LNCAP (cell line): ENCODE results near the gene TCF25.

Source experiments
- TF ChIP-seq, protein P1 (sequence below): fragments of 450-650 bp; IDR thresholded peaks from 2 replicates; pipeline ENCODE4 v1.5.1; 2017; ENCODE audit warnings: mild to moderate bottlenecking

TCF25 gene, protein sequence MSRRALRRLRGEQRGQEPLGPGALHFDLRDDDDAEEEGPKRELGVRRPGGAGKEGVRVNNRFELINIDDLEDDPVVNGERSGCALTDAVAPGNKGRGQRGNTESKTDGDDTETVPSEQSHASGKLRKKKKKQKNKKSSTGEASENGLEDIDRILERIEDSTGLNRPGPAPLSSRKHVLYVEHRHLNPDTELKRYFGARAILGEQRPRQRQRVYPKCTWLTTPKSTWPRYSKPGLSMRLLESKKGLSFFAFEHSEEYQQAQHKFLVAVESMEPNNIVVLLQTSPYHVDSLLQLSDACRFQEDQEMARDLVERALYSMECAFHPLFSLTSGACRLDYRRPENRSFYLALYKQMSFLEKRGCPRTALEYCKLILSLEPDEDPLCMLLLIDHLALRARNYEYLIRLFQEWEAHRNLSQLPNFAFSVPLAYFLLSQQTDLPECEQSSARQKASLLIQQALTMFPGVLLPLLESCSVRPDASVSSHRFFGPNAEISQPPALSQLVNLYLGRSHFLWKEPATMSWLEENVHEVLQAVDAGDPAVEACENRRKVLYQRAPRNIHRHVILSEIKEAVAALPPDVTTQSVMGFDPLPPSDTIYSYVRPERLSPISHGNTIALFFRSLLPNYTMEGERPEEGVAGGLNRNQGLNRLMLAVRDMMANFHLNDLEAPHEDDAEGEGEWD

DNA sequence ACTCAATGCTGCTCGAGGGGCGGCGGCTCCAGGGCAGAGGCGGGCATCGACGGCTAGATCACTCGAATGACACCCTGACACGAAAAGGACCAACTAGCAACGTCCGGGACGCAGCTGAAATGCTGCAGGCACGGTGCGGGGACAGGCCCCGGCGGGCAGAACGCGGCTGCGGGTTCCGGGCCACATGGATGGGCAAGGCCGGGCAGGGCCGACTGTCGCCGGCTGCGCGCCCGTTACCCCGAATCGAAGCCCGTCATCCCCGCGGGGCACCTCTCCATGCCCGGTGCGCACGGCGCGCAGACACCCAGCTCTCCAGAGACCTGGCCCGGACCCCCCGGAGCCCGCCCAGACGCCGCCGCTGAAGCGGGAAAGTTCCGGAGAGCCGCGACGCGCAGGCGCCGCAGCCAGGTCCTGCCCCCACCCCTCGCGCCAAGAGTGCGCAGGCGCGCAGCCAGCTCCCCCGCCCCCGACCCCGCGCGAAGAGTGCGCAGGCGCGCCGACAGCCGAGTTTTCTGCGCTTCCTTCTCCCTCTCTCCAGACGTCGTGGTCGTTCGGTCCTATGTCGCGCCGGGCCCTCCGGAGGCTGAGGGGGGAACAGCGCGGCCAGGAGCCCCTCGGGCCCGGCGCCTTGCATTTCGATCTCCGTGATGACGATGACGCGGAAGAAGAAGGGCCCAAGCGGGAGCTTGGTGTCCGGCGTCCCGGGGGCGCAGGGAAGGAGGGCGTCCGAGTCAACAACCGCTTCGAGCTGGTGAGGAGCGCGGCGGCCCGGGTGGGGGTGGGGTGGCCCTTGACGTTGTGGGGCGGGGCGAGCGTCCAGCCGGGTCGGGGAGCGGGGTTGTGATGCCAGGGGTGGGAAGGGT is at the start of gene TCF25:
Gene TCF25, plus strand, starts transcription at position 484 of the 863 bp plus-strand sequence. Its CDS starts 76 bp downstream, at position 560.
- TF ChIP-seq, protein P1, sequence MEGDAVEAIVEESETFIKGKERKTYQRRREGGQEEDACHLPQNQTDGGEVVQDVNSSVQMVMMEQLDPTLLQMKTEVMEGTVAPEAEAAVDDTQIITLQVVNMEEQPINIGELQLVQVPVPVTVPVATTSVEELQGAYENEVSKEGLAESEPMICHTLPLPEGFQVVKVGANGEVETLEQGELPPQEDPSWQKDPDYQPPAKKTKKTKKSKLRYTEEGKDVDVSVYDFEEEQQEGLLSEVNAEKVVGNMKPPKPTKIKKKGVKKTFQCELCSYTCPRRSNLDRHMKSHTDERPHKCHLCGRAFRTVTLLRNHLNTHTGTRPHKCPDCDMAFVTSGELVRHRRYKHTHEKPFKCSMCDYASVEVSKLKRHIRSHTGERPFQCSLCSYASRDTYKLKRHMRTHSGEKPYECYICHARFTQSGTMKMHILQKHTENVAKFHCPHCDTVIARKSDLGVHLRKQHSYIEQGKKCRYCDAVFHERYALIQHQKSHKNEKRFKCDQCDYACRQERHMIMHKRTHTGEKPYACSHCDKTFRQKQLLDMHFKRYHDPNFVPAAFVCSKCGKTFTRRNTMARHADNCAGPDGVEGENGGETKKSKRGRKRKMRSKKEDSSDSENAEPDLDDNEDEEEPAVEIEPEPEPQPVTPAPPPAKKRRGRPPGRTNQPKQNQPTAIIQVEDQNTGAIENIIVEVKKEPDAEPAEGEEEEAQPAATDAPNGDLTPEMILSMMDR, result no peak

DNA sequence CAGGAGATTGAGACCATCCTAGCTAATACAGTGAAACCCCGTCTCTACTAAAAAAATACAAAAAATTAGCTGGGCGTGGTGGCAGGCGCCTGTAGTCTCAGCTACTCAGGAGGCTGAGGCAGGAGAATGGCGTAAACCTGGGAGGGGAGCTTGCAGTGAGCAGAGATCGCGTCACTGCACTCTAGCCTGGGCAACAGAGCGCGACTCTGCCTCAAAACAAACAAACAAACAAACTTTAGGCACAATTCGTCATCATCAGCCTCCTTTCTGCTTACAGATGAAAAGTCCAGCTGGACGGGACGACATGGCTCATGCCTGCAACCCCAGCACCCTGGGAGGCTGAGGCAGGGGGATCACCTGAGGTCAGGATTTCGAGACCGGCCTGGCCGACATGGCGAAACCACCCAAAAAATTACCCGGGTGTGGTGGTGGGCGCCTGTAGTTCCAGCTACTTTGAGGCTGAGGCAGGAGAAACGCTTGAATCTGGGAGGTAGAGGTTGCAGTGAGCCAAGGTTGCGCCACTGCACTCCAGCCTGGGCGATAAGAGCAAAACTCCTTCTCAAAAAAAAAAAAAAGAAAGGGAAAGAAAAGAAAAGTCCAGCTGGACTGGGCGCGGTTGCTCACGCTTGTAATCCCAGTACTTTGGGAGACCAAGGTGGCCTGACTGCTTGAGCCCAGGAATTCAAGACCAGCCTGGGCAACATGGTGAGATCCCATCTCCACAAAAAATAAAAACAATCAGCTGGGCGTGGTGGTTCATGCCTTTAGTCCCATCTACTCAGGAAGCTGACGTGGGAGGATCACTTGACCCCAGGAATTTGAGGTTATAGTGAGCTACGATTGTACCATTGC is 46.6 kb upstream of the TCF25 start:
- TF ChIP-seq, protein P1, result no peak

DNA sequence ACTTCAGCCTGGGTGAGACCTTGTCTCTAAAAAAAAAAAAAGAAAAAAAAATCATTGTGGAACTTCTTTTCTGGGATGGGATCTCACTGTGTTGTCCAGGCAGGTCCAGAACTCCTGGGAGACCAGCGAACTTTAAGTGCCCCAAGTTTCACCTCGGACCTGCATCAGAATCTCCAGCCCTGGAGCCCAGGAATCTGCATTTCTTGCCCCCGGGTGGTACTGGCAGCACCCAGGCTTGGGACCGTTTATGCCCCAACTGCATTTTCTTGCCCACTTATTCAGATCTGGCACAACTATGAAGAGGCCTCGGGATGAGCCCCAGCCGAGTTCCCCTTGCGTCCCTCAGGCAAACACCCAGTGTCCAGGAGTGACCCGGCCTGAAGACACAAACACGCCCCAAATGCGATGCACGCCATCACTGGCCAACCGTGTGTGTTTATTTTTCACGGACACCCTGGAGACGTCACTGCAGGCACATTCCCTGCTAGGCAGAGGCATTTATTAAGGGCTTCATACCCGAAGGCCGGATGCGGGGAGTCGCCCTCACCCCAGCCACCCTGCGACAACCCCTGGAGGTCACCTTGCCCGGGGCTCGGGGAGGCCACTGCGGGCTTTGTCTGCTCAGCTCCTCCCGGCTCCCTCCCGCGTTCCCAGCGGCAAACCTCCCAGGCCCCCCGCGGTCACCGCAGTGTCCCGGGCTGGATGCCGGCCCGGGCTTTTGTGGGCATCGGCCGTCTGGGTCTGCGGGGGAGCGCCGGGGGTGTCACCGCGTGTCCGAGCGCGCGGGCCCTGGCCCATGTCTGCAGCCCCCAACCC is 45.8 kb upstream of the TCF25 start:
- TF ChIP-seq, protein P1, result no peak

DNA sequence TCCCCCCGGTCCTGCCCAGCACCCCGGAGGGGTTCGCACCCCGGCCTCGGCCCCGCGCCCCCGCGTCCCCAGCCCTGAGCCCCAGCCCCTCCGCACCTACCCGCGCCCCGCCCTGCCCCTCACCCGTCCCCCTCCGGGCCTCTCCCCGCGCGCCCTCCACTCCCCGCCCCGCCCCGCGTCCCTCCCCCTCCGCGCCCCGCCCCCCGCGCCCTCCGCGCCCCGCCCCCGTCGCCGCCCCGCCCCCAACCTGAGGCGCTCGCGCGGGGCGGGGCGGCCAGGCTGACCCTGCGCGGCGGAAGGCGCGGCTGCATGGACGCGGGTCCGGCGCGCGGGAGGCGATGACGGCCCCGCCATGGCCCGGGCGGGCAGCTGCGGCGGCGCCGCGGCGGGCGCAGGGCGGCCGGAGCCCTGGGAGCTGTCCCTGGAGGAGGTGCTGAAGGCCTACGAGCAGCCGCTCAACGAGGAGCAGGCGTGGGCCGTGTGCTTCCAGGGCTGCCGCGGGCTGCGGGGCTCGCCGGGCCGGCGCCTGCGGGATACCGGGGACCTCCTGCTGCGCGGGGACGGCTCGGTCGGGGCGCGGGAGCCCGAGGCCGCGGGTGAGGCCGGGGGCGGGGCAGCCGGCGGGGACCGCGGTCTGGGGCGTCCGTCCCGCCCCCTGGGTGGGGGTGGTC is 45.1 kb upstream of the TCF25 start, which contains the start of gene SPIRE2:
Gene SPIRE2, plus strand, starts transcription at position 277 of the 671 bp plus-strand sequence. Its CDS starts 76 bp downstream, at position 353.
- TF ChIP-seq, protein P1, result no peak

DNA sequence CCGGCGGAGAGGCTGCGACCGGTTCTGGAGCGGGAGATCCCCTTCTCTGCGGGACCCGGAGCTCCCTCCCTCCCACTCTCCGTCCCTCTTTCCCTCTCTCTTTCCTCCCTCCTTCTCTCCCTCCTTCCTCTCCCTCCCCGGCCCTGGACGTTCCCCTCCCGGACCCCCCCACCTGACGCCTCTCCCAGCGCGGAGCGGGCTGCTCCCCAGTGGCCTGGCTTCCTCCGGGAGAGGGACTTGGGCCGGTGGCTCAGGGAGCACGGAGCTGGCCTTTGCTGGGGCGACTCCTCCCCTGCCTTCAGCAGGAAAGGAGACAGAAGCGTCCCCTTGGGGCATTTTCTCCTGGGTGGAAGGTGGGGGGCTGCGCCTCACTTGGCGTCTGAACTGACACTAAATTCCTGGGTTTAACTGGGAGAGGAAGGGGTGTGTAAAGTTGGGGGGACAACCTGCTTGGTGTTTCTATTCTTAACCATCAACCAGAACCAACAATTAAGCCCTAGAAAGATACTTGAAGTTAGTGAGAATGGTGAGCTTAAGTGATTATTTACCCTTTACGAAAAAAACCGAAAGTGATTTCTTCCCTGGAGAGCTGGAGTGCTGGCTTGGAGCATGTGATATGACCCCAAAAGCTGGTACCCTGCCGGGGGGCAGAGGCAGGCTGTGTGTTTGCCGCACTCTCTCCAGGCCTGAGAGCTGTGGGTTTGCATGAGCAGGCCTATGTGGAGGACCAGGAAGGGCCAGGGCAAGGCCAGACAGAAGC is 44.3 kb upstream of the TCF25 start:
- TF ChIP-seq, protein P1, result no peak
